Measurements from ENCODE around the gene SHROOM3. TPM values are rescaled to one million over a fixed set of nuclear protein-coding genes. Genes with fewer than 3 reads are reported as not detected.

Gene SHROOM3
- total RNA-seq, 1 donor from 2014 or later = 66.6 TPM

DNA sequence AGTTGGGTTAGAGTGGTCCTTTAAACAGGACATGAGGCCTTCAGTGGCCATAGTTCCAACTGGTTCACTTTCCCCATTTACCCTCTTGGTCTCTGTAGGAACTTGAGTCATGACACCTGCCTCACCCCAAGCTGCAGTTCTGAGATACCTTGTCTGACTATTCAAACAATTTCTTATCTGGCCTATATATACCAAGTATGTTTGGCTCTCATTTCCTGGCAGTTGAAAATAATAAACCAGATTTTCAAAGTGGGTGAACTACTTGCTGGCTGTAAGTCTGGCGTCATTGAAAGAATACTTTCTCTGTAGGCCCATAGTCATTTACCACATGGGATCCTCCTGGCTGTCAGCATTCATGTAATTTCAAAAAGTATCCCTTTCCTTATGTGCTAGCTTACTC, 228.8 kb downstream of the SHROOM3 start:
- no peak for DNase-seq (ENCODE audit: low read depth)

DNA sequence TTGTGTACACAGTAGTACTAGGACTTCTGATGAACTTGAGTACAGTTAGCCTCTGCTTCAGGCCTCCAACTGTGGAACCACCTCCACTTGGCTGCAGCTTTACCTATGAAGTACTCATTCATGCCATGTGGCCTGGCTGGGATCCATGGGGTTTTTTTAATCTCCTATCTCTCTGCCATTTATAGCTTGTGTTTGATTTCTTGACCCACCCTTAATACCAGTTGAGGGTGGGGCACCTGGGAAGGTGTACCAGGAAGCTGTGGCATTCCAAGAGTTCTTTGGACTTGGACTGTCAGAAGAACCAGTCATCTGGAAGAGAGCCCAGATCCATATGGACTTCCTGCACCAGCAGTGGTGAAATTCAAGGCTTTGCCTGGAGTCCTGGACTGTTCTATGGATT, 230.1 kb downstream of the SHROOM3 start:
- DNase-seq (ENCODE audit: low read depth) = peak; percentile 93

DNA sequence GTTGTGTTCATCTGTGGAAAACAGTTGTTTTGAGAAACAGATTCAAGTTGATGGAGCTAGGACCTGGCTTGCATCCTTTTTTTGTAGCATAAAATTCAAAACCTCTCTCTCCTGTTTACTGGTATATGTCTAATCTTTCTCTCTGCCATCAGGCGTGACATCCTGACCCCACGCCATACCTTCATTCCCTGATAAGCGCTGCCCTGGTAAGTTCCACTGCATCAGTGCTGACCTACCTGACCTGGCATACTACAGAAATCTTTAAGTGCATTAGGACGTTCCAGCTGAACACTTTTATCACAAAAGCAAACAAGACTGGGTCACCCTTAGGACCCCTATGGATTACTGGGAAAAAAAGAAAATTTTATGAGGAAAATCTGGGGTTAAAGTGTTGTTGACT, 230.7 kb downstream of the SHROOM3 start:
- no peak for DNase-seq (ENCODE audit: low read depth)

DNA sequence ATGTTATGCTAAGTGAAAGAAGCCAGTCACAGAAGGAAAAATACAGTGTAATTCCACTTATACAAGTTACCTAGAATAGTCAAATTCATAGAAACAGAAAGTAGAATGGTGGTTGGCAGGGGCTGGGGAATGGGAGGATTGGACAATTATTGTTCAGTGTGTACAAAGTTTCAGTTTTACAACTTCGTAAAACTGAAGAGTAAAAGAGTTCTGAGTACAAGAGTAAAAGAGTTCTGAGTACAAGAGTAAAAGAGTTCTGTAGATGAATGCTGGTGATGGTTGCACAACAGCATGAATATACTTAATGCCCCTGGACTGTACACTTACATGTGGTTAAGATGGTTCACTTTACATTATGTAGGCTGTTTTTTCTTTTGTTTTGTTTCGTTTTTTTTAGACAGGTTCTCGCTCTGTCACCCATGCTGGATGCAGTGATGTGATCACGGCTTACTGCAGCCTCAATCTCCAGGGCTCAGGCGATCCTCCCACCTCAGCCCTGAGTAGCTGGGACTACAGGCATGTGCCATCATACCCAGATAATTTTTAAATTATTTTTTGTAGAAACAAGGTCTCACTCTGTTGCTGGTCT, 232.0 kb downstream of the SHROOM3 start:
- no peak for DNase-seq (ENCODE audit: low read depth)

DNA sequence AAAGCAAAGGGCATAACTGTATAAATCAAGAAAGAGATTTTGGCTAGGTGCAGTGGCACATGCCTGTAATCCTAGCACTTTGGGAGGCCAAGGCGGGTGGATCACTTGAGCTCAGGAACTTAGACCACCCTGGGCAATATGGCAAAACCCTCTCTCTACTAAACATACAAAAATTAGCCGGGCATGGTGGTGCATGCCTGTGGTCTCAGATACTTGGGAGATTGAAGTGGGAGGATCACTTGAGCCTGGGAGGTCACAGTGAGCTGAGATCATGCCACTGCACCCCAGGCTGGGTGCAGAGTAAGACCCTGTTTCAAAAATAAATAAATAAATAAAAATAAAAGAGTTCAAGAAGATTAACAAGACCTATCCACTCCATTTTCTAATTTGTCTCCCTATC, 235.6 kb downstream of the SHROOM3 start:
- no peak for DNase-seq (ENCODE audit: low read depth)

DNA sequence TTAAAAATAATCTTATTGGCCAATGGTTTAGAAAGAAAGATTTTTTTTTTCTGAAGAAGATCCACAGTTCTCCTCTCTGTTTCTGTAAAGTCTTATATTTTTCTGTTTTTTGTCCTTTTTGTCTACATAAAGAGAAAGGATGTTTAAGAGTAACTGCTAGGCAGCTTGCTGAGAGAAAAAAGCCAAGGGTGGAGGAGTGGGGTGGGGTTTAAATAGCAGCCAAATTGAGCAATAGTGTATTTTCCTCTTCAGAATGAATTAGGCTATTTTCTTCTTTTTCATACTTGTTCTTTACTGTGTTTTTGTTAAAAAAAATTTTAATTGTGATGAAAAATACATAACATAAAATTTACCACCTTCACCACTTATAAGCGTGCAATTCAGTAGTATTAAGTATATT, 238.3 kb downstream of the SHROOM3 start:
- DNase-seq (ENCODE audit: low read depth) = no peak

DNA sequence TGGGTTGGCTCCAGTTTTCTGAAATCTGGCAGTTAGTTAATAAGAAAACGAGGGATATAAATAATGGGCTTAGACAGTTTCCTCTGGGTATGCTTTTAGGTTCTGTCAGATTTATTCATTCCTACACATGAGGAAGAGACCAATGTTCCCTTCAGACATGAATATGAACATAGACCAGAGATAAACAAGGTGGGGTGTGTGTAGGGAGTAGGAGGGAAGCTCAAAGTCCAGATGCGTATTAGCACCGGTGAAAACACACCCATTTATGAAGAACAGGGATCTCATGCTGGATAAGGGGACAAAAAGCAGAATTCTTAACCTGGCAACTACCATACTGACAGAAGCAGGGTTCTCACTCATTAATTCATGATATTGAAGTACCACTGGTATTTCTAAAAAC, 240.0 kb downstream of the SHROOM3 start:
- no peak for DNase-seq (ENCODE audit: low read depth)

DNA sequence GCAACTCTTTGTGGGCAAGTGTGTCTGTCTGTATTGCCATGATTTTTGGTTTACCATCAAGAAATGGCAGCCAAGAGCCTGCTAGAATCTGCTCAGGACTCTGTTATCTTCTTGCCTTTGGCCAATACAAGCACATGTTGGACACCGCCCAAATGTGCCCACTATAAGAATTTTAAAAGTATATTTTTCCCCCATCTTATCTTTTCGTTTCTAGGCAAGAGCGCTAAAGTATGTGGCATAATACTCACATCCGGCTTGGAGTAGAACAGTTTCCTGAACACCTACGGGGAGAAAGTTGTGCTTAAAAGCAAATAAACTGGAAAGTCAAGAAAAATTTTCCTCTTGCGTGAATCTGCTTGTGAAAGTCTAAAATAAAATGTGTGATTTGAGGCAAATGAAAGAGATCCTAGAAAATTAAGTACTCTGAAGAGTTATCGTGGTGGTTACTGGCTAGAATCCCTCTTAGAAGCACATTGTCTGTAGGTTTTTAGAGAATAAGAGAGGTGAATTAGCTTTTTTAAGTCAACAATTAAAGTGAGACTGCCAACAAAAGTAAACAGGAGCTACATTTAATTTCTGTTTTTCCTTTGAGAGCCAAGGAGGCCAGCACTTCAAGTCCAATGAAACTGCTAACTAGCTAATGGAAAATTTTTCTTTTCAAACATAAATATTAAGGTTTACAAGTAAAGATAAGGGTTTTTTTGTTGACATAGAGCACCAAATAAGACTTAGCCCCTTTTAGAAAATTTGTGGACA, 242.7 kb downstream of the SHROOM3 start:
- DNase-seq (ENCODE audit: low read depth) = no peak

DNA sequence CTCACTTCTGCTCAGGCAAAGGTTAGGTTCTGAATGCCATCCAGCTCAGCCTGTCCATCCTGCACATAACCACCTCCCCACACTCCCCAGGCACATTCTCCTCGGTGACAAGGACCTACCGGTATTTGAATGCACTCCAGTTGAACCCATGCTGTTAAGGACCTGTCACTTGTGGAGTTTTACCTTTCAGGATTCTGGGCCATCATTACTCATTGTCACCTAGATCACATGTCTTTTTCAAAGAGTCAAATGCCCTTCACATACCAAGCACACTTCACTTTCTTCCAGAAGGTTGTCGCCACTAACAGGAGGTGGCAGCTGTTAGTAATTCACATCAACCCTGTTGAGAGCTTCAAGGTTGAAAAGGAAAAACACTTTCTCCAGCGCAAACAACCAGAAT, 244.7 kb downstream of the SHROOM3 start:
- no peak for DNase-seq (ENCODE audit: low read depth)

DNA sequence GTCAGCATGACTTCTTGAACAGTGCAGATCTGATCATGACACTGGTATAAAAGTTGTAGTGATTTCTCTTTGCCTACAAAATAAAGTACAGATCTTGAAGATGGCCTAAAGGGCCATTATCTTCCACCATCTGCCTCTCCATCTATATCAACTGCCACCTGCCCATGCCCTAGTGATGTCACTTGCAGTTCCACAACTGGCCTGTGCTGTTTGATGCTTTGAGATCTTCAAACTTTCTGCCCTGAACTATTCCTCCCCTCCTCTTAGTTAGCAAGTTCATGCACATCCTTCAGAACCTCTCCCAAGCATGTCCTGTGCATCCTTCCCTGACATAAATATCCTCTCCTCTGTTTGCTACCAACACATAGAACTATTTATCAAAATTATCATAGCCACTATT, 245.9 kb downstream of the SHROOM3 start:
- DNase-seq (ENCODE audit: low read depth) = no peak

DNA sequence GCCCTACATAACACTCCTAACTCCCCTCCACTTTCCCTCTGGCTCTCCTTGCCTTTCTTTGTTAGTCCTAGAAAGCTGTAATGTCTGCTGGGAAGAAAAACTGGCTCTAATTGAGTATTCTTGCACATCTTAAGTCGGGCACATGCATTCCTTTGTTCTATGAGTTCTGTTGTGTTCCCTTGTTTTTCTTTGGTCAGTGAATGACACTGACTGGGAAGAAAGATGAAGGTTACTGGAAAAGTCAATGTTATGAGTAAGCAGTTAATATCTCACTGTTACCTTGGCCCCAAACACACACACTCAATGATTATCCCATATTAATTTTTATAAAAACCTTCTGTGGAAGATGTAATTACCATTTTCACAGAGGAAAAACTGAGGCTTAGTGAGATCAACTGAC, 247.0 kb downstream of the SHROOM3 start:
- peak; percentile 84 for DNase-seq (ENCODE audit: low read depth)

DNA sequence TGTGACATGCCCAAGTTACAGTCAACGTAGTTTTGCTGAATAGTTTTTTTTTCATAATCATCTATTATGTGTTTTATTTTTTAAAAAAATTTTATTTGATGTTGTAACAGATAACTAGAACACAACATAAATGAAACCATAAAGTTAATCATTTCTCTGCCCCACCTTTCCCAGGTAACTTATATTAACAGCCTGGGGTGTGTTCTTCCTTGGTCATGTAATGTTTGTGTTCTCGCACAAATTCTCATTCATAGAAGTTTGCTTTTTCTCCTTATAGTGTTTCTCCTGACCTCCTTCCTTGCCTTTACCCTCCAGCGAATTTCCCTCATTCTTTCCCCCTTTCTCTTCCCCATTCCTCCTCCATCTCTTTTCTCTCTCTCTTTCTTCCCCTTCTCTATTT, 248.1 kb downstream of the SHROOM3 start:
- DNase-seq (ENCODE audit: low read depth) = no peak

DNA sequence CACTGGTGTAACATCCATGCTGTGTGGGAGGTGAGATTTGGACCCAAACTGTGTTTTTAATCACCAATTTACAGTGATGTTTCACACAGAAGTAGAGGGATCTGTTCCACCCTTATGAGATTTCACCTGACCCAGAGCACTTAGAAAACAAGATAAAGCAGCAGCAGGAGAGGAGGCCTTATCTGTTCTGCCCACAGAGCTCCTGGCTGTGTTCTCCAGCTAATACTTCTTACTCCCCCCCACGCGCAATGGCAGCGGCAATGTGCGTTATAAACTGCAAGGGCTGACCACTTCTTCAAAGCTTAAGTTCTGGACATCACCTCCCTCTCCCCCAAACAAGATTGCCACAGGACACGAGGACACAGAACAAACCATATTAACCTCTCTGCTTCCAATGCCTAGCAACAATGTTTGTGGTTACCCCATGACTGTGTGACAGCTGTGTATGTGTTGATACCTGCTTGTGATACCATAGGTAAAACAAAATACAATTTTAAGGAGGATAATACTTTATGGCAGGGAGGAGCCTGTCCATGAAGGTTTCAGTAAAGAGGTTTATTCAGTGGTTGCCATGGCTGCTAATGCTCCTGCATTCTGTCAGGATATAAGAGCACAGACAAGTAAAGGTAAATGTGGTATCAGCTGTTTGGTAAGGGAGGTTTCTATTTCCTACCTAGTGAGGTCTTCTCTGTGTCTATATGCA, 252.9 kb downstream of the SHROOM3 start:
- peak; percentile 52 for DNase-seq (ENCODE audit: low read depth)

DNA sequence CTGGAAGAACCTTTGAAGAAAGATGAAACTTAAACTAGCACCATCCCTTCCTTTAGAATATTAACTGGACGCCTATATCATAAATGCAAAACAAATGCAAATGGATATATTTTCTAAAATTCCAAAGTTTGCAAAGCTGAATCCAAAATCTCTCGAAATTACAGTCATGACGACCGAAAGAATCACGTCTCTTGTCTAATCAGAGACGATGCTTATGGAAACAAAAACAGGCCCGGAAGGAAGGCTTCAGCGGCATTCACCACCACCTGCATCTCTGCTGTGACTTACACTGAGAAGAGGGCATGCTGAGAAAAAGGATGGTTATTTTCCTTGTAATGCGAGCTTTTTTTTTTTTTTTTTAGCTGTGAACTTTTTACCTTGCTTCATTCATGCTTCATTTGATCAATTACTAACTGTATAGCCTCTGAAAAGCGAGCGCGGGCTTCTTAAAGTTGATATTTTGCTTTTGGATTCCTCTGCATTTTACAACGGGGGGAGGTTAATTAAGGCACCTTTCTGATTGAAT, 253.7 kb downstream of the SHROOM3 start:
- DNase-seq (ENCODE audit: low read depth) = peak; percentile 52

DNA sequence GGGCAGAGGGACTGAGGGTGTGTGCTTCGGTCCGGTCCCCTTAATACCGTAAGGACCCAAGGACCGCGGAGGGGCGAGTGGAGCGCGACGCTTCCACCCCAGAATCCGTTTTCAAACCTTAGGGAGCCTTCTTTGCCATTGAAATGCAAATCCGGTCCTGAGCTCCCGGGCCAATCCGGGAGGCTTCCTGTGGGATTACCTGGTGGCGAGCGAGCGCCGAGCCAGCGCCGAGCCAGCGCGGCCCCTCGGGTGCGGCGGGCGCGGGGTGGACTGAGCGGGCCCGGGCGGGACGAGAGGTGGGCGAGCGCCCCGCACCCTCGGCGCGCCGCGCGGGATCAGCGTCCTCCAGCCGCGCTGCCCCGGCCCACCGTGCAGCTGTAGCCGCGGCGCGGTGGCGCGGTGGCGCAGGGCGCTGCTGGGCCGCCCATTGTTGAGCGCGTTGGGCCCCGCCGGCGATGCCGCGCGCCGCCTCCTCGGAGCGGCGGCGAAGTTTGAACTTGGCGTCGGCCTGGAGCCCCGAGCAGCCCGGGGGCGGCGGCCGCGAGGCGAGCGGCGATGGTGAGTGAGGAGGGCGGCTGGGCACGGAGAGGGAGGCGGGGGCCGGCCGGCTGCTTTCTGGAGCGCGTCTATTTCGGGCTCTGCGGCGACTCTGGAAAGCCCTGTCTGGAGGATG, 254.3 kb downstream of the SHROOM3 start:
- no peak for DNase-seq (ENCODE audit: low read depth)

DNA sequence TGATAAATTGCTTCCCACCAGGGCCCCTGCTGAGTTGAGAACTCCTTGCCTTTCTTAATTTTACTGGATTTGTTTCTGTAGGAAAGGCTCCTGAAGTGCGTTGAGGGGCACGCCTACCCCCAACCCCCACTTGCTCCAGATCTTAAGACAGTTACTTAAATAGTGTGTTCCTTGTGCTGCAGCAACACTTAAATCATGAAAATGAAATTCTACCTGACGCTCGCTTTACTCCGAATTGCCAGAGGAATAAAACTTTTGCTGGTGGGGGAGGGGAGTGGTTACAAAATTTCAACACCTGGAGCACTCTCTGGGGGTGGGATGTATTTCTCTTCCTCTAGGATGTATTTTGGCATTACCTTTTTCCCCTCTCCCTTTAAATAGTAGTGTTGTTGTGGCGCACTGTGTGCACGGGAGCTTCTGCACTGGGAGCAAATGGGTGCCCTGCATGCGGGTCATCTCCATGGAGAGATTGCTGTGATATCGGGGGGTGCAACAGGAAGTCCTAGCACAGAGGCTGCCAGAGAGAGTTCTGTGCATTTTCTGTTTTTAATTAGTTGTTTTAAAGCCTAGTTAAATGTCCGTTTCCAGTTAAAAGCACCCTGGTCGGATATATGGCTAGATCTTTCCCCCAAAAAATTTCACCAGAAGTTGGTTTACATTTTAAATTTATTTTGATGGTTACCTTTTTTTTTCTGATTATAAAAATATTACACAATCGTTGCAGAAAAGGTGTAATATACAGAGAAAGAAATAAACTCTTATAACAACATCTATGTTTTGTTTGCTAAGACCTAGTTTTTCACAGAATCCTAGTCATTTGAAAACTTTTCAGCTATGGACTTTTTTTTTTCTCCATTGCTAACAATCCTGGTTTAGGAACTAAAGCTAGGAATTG, 255.2 kb downstream of the SHROOM3 start:
- DNase-seq (ENCODE audit: low read depth) = peak; percentile 19

DNA sequence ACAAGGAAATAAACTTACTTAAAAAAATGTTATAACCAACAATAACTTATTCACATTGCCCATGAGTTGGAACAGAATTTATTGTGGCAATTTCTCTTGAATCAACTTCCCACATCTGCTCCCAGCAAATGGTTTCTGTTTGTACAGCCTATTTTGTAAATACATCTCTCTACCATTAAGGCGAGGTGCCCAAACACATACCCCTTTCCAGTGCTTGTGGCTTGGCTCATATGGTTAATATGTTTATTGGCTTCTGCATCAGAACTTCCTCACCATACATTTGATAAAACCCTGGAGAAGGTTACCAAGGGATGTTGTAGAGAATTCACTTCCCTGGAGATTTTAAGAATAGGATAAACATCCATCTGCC, 255.9 kb downstream of the SHROOM3 start:
- no peak for DNase-seq (ENCODE audit: low read depth)

DNA sequence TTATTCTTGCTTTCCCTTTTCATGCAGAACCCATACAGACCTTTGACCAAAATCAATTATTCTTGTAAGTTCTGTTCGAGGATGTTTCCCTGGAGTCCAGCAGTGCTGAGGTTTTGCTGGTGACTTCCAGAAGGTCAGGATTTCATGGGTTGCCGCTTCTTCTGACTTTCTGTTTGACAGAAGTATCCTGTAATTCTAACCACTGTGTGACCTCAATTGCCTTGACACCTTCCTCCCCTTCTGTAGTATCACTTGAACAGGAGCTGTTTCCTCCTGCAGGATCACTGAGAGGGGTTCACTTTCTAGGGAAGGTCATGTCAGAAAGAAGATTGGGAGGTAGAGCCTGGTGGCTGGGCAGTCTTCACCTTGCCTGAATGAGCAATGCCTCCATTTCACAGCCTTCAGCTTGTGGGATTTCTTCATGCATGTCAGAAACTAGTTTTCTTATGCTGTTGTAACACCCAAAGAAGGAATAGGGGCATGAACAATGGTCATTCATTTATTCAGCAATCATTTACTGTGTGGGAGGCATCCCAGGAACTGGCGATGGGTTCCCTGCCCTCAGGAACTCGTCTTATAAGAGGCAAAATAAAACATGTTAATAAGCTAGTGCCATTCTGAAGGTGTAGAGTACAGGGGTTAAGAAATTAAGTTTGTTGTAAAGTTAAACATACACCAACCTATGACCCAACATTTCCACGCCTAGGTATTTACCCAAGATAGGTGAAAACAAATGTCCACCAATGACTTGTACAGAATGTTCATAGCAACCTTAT, 257.0 kb downstream of the SHROOM3 start:
- DNase-seq (ENCODE audit: low read depth) = peak; percentile 99

DNA sequence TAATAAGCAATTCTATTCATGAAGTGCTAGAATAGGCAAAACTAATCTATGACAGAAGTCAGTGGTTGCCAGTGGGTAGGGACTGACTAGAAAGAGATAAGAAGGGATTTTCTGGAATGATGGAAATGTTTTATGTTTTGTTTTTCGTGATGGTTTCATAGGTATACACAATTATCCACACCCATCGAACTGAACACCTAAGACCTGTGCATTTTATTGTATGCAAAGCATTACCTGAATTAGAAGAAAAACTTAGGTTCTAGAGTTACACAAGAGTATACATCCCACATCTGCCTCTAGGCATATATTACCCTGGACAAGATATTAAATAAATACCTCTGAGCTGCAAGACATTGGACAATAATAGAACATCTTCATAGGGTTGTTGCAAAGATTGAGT, 257.7 kb downstream of the SHROOM3 start:
- no peak for DNase-seq (ENCODE audit: low read depth)

DNA sequence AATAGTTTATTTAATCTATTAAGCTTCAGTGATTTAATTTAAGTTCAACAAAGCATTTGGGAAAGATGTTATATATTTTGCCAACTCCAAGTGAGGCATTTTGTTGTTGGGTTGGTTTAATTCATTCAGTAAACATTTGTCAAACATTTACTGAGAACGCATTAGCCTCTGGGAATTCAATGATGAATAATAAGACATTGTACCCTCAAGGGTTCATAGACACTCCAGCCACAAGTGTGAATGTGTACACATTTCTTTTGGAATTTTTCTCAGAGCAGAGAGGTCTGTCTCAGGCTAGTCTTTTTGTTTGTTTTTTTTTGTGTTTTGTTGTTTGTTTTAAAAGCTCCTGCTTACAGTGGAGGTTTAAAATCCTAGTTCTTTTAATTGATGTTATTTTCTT, 259.0 kb downstream of the SHROOM3 start:
- DNase-seq (ENCODE audit: low read depth) = peak; percentile 94

DNA sequence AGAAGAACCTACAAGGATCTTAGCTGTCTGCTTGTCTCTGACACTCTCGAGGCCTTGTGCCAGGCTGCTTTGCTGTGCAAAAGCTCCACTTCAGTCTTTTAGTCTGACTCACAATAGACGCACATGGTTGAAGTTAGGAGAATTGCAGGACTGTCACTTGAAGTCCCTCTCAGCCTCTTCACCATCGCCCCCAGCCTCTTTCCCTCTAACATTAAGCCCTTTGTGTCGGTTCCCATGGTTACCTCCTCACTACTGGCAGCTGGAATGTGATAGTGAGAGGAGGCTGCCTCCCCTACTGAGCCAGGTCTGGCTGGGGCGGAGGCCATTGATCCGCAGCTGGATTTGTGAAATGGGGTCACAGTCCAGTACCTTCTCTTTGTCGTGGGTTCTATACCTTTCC, 261.1 kb downstream of the SHROOM3 start:
- peak; percentile 58 for DNase-seq (ENCODE audit: low read depth)
